ENCODE data around the gene TSG101.

The TSG101 gene

GRCh38 chr11:18468961-18469360 is 57.8 kb downstream of the TSG101 start:
- no peak for TF ChIP-seq CTCF (conservative IDR thresholded peaks at IDR 0.05; ENCODE audit: control insufficient read depth, insufficient read depth, low read depth, low read length)

GRCh38 chr11:18468059-18468458 is 58.7 kb downstream of the TSG101 start:
- no peak for TF ChIP-seq CTCF (conservative IDR thresholded peaks at IDR 0.05; ENCODE audit: control insufficient read depth, insufficient read depth, low read depth, low read length)
- no peak overlapping the region for H3K4me3 ChIP-seq (ENCODE audit: control insufficient read depth, low read depth, low read length)
- DNase-seq (ENCODE audit: low read depth): no peak

More at GRCh38 chr11:18468961-18469360, 57.8 kb downstream of the TSG101 start:
- no peak for DNase-seq (ENCODE audit: low read depth)
- H3K4me3 ChIP-seq (ENCODE audit: control insufficient read depth, low read depth, low read length): no peak overlapping the region

- no peak overlapping the region for H3K4me3 ChIP-seq (ENCODE audit: control insufficient read depth, low read depth, low read length)
- no peak for DNase-seq (ENCODE audit: low read depth)
- no peak for TF ChIP-seq CTCF (conservative IDR thresholded peaks at IDR 0.05; ENCODE audit: control insufficient read depth, insufficient read depth, low read depth, low read length)
These were observed 60.3 kb downstream of the TSG101 start for GRCh38 chr11:18466402-18466801.

DNA sequence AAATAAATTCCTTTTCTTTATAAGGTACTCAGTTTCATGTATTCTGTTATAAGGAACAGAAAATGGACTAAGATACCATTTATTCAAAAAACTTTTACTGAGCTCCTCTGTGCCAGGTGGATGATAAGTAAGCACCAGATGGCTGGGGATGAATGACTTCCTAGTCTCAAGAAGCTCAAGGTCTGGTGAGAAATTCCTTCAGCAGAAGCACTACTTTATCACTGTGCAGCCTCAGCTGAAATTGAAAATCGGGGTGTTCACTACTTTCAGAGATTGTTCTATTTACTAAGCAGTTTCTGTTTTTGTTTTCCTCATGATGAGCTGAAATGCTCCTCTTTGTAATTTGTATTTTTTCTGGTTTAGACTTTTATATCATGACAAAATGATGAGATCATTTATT is 63.3 kb downstream of the TSG101 start:
- DNase-seq (ENCODE audit: low read depth): no peak
- no peak for TF ChIP-seq CTCF (conservative IDR thresholded peaks at IDR 0.05; ENCODE audit: control insufficient read depth, insufficient read depth, low read depth, low read length)
- H3K4me3 ChIP-seq (ENCODE audit: control insufficient read depth, low read depth, low read length): no peak overlapping the region

DNA sequence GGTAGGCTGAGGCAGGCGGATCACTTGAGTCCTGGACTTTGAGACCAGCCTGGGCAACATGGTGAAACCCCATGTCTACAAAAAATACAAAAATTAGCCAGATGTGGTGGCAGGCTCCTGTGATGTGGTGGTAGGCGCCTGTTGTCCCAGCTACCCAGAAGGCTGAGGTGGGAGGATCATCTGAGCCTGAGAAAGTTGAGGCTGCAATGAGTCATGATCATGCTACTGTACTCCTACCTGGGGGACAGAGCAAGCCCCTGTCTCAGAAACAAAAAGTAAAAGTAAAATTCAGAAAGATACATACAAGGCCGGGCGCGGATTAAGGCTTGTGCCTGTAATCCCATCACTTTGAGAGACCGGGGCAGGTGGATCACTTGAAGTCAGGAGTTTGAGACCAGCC is 64.8 kb downstream of the TSG101 start:
- no peak for DNase-seq (ENCODE audit: low read depth)
- no peak overlapping the region for H3K4me3 ChIP-seq (ENCODE audit: control insufficient read depth, low read depth, low read length)
- no peak for TF ChIP-seq CTCF (conservative IDR thresholded peaks at IDR 0.05; ENCODE audit: control insufficient read depth, insufficient read depth, low read depth, low read length)

DNA sequence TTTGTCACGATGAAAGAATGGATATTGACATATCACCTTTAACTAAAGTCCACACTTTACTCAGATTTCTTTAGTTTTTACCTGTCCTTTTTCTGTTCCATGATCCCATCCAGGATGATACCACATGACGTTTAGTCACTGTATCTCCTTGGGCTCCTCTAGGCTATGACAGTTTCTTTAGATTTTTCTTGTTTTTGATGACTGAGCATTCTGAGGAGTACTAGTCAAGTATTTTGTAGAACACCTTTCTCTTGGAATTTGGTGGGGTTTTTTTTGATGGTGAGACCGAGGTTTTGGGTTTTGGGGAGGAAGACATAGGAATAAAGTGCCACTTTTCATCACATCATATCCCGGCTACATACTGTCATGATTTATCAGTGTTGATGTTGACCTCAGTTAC is 67.1 kb downstream of the TSG101 start:
- no peak for TF ChIP-seq CTCF (conservative IDR thresholded peaks at IDR 0.05; ENCODE audit: control insufficient read depth, insufficient read depth, low read depth, low read length)
- H3K4me3 ChIP-seq (ENCODE audit: control insufficient read depth, low read depth, low read length): no peak overlapping the region
- DNase-seq (ENCODE audit: low read depth): no peak

- DNase-seq (ENCODE audit: low read depth): peak; percentile 4
- TF ChIP-seq CTCF (conservative IDR thresholded peaks at IDR 0.05; ENCODE audit: control insufficient read depth, insufficient read depth, low read depth, low read length): no peak
- H3K4me3 ChIP-seq (ENCODE audit: control insufficient read depth, low read depth, low read length): no peak overlapping the region
These were observed 69.3 kb downstream of the TSG101 start for GRCh38 chr11:18457450-18457849.

Data from fibroblast of mammary gland (primary cell).